ENCODE results near the gene LCE3C.
"Not testable (repeated sequence)": the region's sequence is repeated elsewhere in the genome, so short reads cannot be mapped to it uniquely, and the experiment has no call there.

LCE3C gene

GRCh38 chr1:152599934-152600333 is at the start of gene LCE3C:
TSS of gene LCE3C (plus strand) at chr1:152600234. CDS start at chr1:152600732, 498 bp downstream.
- no peak for DNase-seq

GRCh38 chr1:152565115-152565514 is 34.9 kb upstream of the LCE3C start:
- no peak for DNase-seq

GRCh38 chr1:152565535-152566215 is 34.4 kb upstream of the LCE3C start:
- no peak for DNase-seq

- DNase-seq: no peak
Observed at GRCh38 chr1:152566681-152567080, 33.4 kb upstream of the LCE3C start, which contains the start of gene LCE3E. TSS of gene LCE3E (minus strand) at chr1:152566780. CDS start at chr1:152566208, 572 bp downstream.

- DNase-seq: no peak
Observed at GRCh38 chr1:152577168-152577567, 22.9 kb upstream of the LCE3C start.

GRCh38 chr1:152579526-152579925 is 20.5 kb upstream of the LCE3C start:
- DNase-seq: not testable (repeated sequence)

GRCh38 chr1:152580433-152580832 is 19.6 kb upstream of the LCE3C start, which contains the start of gene LCE3D:
TSS of gene LCE3D (minus strand) at chr1:152580516. CDS start at chr1:152579936, 580 bp downstream.
- no peak for DNase-seq

- DNase-seq: no peak
Observed at GRCh38 chr1:152582647-152583046, 17.4 kb upstream of the LCE3C start.

GRCh38 chr1:152585586-152585985 is 14.4 kb upstream of the LCE3C start:
- DNase-seq: no peak

GRCh38 chr1:152596986-152597385 is 3.0 kb upstream of the LCE3C start:
- no peak for DNase-seq

- no peak for DNase-seq
Observed at GRCh38 chr1:152613511-152613910, 13.5 kb downstream of the LCE3C start, which contains the start of gene LCE3B. TSS of gene LCE3B (plus strand) at chr1:152613811. CDS start at chr1:152613811, 0 bp downstream.

GRCh38 chr1:152621993-152622392 is 22.0 kb downstream of the LCE3C start:
- no peak for DNase-seq

GRCh38 chr1:152622803-152623202 is 22.8 kb downstream of the LCE3C start, which contains the start of gene LCE3A:
TSS of gene LCE3A (minus strand) at chr1:152623103. CDS start at chr1:152623103, 0 bp downstream.
- no peak for DNase-seq

- DNase-seq: no peak
Observed at GRCh38 chr1:152623203-152623844, 23.3 kb downstream of the LCE3C start.

- no peak for DNase-seq
Observed at GRCh38 chr1:152626744-152627143, 26.7 kb downstream of the LCE3C start.

- DNase-seq: no peak
Observed at GRCh38 chr1:152630596-152630995, 30.6 kb downstream of the LCE3C start.

GRCh38 chr1:152640351-152640750 is 40.3 kb downstream of the LCE3C start:
- DNase-seq: no peak

GRCh38 chr1:152643945-152644344 is 43.9 kb downstream of the LCE3C start:
- DNase-seq: no peak

GRCh38 chr1:152645146-152645545 is 45.1 kb downstream of the LCE3C start:
- DNase-seq: no peak

GRCh38 chr1:152646656-152647055 is 46.6 kb downstream of the LCE3C start:
- no peak for DNase-seq

Data from fibroblast of skin of right biceps (primary cell).